H7 (cell line): ENCODE results near the gene CNN3. TPM values are rescaled to one million over a fixed set of nuclear protein-coding genes. Genes with fewer than 3 reads are reported as not detected.
A peak's percentile ranks its signal among the peaks of the same experiment; 100 is the strongest.

Experiments used
- DNase-seq: peaks from one replicate; pipeline ENCODE4 v3.0.0; 2012
- H3K27me3 ChIP-seq: 2 replicates; pipeline ENCODE4 v1.6.0; 2011; ENCODE audit warnings: mild to moderate bottlenecking, low read length; ENCODE audit not compliant: control insufficient read depth, insufficient read depth
- H3K36me3 ChIP-seq: replicated peaks from 2 replicates; pipeline ENCODE4 v1.5.1; 2011; ENCODE audit warnings: low read length; ENCODE audit not compliant: control insufficient read depth, insufficient read depth
- H3K4me3 ChIP-seq: 2 replicates; pipeline ENCODE4 v1.5.1; 2011; ENCODE audit warnings: low read depth, mild to moderate bottlenecking, control low read depth, low read length, moderate library complexity; ENCODE audit not compliant: insufficient read depth
- total RNA-seq: library from RNA; depleted of rRNA; stranded (reverse); fragments of >200 nt; shearing (Covaris generic); gene quantifications from 2 replicates; pipeline ENCODE4 v1.2.3, GENCODE V29; 2014

The CNN3 gene
- total RNA-seq, 1 experiment from 2014 or later: 364 TPM

- no peaks in the 10 kb centered on the region; the same call in 1 of the 2 replicates for H3K36me3 ChIP-seq
- H3K27me3 ChIP-seq: no peaks in the 10 kb centered on the region
- no peak for DNase-seq
- H3K4me3 ChIP-seq: no peak overlapping the region
Measured at GRCh38 chr1:94936861-94937620, 10.1 kb upstream of the CNN3 start.

DNA sequence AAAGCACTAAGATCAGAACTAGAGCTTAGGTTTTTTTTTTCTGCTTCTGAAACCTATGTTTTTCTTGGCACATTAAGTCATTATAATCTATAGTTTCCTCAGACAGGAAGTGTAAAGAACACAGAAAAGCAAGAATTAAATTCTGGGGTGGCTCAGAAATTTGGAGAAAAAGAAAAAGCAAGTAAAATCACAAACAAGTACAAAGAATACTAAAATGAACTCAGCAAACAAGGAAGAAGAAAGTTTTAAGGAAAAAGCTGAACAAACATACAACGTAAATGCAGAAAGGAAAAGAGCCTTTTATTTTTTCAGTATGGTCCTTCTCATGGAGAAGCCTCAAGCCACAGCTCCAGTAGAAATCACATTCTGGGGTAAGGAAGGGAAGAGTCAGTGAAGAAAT, 8.6 kb upstream of the CNN3 start:
- H3K4me3 ChIP-seq: no peak overlapping the region
- H3K36me3 ChIP-seq: no peaks in the 10 kb centered on the region; the same call in 1 of the 2 replicates
- no peak for DNase-seq
- no peaks in the 10 kb centered on the region for H3K27me3 ChIP-seq

GRCh38 chr1:94935034-94935433, 8.1 kb upstream of the CNN3 start:
- H3K4me3 ChIP-seq: no peak overlapping the region
- no peak for DNase-seq
- no peaks in the 10 kb centered on the region; the same call in 1 of the 2 replicates for H3K36me3 ChIP-seq
- H3K27me3 ChIP-seq: no peaks in the 10 kb centered on the region

DNA sequence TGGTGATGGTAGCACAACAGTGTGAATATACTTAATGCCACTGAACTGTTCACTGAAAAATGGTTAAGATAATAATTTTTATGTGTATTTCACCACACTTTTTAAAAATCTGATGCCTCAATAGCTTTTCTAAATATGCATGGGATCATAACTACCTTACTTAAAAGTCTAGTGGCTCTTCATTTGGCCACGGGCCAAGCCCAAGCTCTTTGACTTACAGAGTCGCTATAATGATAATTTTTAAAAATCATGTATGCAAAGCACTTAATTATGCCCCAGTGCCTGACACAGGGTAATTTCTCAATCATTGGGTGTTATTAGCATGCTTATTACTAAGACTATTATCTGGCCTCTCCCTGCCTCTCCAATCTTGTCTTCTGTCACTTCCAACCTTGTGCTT, 7.6 kb upstream of the CNN3 start:
- DNase-seq: no peak
- Histone ChIP-seq H3K36me3 (no peaks in the 10 kb centered on the region; the same call in 1 of the 2 replicates), H3K4me3 (no peak overlapping the region), H3K27me3 (no peaks in the 10 kb centered on the region)

DNA sequence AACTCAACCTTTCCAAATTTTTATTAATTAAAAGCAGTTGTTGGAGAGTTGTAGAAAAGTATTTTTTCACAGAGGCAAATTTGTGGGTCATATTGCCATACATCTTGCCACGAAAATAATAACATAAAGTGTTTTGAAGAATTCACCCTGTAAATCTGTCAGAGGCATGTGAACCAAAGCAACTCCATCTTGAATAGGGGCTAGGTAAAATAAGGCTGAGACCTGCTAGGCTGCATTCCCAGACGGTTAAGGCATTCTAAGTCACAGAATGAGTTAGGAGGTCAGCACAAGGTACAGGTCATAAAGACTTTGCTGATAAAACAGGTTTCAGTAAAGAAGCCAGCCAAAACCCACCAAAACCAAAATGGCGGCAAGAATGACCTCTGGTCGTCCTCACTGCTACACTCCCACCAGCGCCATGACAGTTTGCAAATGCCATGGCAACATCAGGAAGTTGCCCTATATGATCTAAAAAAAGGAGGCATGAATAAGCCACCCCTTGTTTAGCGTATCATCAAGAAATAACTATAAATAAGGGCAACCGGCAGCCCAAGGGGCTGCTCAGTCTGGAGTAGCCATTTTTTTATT, 4.4 kb upstream of the CNN3 start:
- no peak for DNase-seq
- H3K4me3 ChIP-seq: no peak overlapping the region

DNA sequence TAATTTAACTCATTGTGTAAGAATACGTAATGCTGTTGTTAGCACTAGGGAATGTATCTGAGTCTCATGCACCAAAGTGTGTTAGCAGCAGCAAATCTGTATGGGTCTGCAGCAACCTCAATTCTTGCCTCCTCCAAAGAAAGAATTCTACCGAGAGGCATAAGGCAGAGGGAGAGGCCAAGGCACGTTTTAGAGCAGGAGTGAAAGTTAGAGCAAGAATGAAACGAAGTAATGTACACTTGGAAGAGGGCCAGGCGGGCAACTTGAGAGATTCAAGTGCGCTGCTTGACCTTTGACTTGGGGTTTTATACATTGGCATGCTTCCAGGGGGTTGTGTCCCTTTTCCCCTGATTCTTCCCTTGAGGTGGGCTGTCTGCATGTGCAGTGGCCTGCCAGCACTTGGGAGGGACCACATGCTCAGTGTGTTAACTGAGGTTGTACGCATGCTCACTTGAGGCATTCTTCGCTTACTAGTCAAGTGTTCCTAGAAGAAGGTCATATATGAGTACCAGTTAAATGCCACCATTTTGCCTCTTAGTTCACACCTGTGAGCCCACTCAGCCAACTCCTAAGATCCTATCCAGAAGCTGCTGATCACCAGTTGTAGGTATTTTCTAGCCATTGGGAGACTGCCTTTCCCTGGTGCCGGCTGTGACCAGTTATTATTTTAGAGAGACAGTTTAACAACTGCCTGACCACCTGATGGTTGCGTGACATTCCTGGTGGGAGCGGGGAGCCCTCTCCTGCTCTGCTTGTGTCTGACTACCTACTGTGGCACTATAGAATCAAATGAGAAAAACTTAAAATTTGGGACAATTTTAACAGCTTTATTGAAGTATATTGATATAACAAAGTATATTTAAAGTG, 2.7 kb upstream of the CNN3 start:
- no peak for DNase-seq
- no peaks in the 10 kb centered on the region for H3K27me3 ChIP-seq
- H3K36me3 ChIP-seq: no peaks in the 10 kb centered on the region; the same call in 1 of the 2 replicates
- H3K4me3 ChIP-seq: peak overlapping the region; percentile 9; the same call in 1 of the 2 replicates

More for the DNA sequence above, 4.4 kb upstream of the CNN3 start:
- Histone ChIP-seq H3K27me3 (no peaks in the 10 kb centered on the region), H3K36me3 (no peaks in the 10 kb centered on the region; the same call in 1 of the 2 replicates)

DNA sequence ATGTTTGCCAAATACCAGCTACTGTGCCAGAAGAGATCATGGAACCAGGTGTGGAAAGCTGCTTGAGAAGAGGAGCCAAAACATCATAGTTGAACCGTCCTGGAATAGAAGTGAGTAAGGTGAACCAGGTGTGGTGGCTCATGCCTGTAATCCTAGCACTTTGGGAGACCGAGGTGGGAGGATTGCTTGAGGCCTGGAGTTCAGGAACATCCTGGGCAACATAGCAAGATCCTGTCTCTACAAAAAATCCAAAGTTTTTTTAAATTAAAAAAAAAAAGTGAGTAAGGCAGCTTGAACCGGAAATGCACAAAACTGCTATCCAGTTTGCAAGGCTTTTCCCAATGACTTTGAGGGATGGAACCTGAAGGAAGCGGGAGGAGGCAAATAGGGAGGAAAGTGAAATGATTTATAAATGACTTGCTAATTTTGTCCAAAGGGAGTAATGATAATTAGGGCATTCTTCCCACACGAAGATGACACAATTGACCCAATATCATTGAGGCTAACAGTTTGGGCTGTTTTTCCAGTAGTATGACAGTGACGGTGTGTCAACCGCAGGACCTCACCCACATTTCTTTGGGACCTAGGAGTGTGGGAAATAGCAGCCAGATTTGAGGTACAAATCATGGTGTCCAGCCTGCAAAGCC, 1.5 kb upstream of the CNN3 start:
- no peaks in the 10 kb centered on the region; the same call in 1 of the 2 replicates for H3K36me3 ChIP-seq
- H3K4me3 ChIP-seq: peak overlapping the region; percentile 61

DNA sequence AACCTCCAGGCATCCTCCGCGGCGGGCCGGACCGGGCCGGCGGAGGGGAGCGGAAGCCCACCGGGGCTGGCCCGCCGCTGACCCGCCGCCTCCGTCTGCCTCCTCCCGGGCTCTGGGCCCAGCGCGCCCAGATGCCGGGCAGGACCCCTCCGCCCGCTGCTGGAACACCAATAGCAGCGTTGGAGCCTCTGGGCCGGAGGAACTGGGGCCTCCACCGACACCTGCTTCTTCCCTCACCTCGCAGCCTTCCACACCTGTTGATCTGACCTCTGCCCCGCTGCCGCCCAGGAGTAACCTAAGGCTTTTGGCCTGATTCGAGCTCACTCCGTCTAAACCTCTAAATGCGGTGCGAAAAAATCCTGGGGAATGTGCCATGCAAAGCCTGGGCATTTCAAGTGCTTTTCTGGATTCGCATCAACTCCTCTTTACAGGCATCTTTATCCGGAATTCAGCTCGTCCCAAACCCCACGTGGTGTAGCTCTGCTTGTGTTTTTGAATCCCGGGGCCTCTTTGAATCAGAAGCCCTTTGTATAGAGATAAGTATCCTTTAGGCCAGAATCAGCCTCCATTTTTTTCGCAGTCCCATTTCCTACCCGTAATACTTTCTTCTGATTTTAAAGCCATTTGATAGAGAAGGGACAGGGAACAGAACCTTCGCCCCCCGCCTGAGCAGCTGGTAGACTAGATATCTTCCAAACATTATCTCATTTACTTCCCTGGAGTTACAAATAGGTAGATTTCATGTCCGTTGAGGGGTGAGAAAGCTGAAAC, 680 bp upstream of the CNN3 start:
- Histone ChIP-seq H3K36me3 (no peaks in the 10 kb centered on the region), H3K4me3 (peak overlapping the region; percentile 61), H3K27me3 (no peaks in the 10 kb centered on the region)
- peak; percentile 28 for DNase-seq

More for the DNA sequence above, 1.5 kb upstream of the CNN3 start:
- no peak for DNase-seq
- H3K27me3 ChIP-seq: no peaks in the 10 kb centered on the region

GRCh38 chr1:94926126-94926914, 590 bp downstream of the CNN3 start:
- peak; percentile 85 for DNase-seq
- Histone ChIP-seq H3K27me3 (no peaks in the 10 kb centered on the region), H3K36me3 (no peaks in the 10 kb centered on the region), H3K4me3 (peak overlapping the region; percentile 99)

DNA sequence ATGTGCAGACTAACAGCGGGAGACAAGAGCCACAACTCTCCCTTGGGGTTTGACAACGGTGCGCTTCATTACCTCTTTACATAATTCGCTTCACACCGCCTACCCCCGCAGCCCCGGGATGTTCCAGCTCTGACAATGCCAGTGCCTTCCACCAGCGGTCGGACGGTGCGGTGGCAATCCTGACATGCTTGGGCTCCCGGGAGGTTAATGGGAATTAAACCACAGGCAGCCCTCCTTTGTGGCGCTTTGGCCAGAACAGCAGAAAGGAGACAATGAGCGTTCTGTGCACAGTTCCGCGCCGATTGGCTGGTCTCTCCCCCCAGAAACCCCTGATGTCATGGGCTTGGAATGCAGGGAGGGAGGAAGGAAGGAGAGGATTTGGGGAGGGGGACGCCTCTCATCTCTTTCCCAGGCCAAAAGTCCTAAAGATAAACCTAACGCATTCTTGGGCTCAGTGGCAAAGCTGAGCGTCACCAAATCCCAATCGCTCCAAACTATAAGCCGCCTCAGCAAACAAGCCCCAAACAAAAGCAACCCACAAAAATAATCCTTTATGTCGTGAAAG, 1.3 kb downstream of the CNN3 start:
- H3K36me3 ChIP-seq: no peaks in the 10 kb centered on the region
- peak overlapping the region; percentile 99 for H3K4me3 ChIP-seq
- no peaks in the 10 kb centered on the region for H3K27me3 ChIP-seq
- peak; percentile 86 for DNase-seq

DNA sequence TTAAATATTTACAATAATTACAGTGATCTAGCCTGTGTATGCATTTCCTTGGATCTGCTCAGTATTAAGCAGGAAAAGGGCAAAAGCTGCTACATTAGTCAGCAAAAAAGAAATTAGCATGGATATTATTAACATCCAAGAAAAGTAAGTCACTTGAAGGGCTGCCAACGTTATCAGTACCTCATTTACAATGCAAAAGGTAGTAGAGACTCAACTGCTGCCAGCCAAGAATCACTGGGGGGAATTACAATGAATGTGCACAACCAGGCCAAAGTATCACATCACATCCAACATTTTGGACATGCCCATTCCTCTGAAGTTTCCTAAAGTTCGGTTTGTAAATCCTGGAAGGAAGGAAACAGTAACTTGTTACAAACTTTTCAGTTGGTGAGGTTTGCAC, 1.9 kb downstream of the CNN3 start:
- Histone ChIP-seq H3K4me3 (peak overlapping the region; percentile 99), H3K36me3 (no peaks in the 10 kb centered on the region)
- DNase-seq: no peak

DNA sequence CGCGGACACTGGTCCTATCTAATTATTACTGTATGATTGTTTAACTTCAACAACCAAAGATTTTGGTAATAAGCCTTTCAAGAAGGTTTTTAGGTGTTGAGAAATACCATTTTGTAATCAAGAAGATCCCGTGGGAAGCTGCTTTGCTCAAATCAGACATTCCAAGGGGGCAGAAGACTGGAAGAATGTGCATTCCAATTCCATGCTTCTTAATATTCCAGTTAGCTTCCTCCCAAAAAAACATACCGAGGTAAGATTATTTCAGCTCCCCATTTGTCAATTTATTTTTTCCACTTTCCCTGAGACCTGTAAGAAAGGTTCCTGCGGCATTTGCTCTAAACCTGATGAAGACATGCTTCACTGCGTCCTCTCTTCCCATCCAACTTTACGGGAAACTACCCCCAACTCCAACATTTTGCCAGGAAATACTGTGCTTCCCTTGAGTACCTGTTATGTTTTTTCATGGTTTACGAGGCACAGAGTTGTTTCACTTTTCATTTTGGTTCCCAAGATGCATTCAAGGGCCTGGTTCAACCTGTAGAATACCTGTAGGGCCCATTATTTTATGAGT, 4.1 kb downstream of the CNN3 start:
- H3K27me3 ChIP-seq: no peaks in the 10 kb centered on the region
- no peak for DNase-seq
- H3K36me3 ChIP-seq: no peaks in the 10 kb centered on the region
- H3K4me3 ChIP-seq: no peak overlapping the region

More for the DNA sequence above, 1.9 kb downstream of the CNN3 start:
- no peaks in the 10 kb centered on the region for H3K27me3 ChIP-seq
